Measurements from ENCODE around the gene ANKRD13A.
"Not testable (repeated sequence)": the region's sequence is repeated elsewhere in the genome, so short reads cannot be mapped to it uniquely, and the experiment has no call there.

The ANKRD13A gene

DNA sequence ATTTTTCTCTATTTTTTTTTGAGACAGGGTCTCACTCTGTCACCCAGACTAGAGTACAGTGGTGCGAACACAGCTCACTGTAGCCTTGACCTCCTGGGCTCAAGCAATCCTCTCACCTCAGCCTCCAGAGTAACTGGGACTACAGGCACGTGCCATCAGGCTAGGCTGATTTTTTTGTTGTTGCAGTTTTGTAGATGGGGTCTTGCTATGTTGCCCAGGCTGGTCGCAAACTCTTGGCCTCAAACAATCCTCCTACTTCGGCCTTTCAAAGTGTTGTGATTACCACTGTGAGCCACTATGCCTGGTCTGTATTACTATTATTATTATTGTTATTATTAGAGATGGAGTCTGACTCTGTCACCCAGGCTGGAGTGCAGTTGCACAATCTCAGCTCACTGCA, 26.4 kb upstream of the ANKRD13A start:
- H3K4me3 ChIP-seq (ENCODE audit: low read depth, low read length), result no peak overlapping the region
- DNase-seq (ENCODE audit: low read depth, low spot score), result no peak
- in situ Hi-C loops (cut with HindIII; ENCODE audit: low sequenced_read_pairs), result no loop called here
- no peak for TF ChIP-seq CTCF (IDR thresholded peaks at IDR 0.05; ENCODE audit: low read depth, low read length)

- no peak overlapping the region for H3K4me3 ChIP-seq (ENCODE audit: low read depth, low read length)
- in situ Hi-C loops (cut with HindIII; ENCODE audit: low sequenced_read_pairs), result no loop called here
- DNase-seq (ENCODE audit: low read depth, low spot score), result no peak
- TF ChIP-seq CTCF (IDR thresholded peaks at IDR 0.05; ENCODE audit: low read depth, low read length), result no peak
Observed at GRCh38 chr12:109981311-109981710, 17.9 kb upstream of the ANKRD13A start.

DNA sequence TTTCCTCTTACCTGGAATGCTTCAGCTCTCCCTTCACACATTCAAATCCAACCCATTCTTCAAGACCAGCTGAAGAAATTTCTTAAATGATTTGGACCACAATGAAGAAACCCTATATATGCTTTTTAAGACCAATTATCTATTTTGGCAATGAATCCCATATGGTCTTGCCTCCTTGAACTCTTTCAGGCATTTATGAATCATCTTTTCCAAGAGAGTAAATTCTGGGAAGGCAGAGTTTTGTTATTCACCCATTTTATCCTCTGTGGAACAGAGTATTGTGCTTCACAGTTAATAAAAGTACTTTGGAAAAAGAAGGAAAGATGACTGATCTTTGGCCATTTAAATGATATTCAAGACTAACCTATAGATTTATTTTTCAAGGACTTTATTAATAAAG, 17.0 kb upstream of the ANKRD13A start:
- TF ChIP-seq CTCF (IDR thresholded peaks at IDR 0.05; ENCODE audit: low read depth, low read length), result no peak
- DNase-seq (ENCODE audit: low read depth, low spot score), result peak; percentile 62
- H3K4me3 ChIP-seq (ENCODE audit: low read depth, low read length), result no peak overlapping the region
- in situ Hi-C loops (cut with HindIII; ENCODE audit: low sequenced_read_pairs), result no loop called here

GRCh38 chr12:109983432-109984142, 15.6 kb upstream of the ANKRD13A start:
- TF ChIP-seq CTCF (IDR thresholded peaks at IDR 0.05; ENCODE audit: low read depth, low read length), result no peak
- DNase-seq (ENCODE audit: low read depth, low spot score), result no peak
- no peak overlapping the region for H3K4me3 ChIP-seq (ENCODE audit: low read depth, low read length)
- in situ Hi-C loops (cut with HindIII; ENCODE audit: low sequenced_read_pairs), result no loop called here

DNA sequence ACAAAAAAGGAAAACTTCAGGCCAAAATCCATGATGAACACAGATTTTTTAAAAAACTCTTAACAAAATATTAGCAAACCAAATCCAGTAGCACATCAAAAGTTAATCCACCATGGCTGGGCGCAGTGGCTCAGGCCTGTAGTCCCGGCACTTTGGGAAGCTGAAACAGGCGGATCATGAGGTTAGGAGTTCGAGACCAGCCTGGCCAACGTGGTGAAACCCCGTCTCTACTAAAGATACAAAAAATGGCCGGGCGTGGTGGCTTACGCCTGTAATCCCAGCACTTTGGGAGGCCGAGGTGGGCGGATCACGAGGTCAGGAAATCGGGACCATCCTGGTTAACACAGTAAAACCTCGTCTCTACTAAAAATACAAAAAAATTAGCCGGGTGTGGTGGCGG, 13.0 kb upstream of the ANKRD13A start:
- in situ Hi-C loops (cut with HindIII; ENCODE audit: low sequenced_read_pairs), result not testable (repeated sequence)

DNA sequence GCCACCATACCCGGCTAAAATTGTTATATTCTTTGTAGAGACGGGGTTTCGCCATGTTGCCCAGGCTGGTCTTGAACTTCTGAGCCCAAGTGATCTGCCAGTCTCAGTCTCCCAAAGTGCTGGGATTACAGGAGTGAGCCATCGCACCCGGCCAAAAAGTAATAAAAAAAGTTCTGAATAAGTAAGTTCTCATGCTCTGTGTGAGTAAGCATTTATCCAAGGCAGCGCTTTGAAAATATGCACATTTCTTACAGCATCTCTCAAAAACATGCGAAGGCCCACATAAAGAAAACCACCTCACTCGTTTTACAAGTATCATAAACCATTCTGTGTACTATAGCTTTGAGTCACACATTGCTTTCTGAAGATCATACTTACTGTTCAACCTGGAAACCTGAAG, 11.6 kb upstream of the ANKRD13A start:
- in situ Hi-C loops (cut with HindIII; ENCODE audit: low sequenced_read_pairs), result no loop called here
- no peak for DNase-seq (ENCODE audit: low read depth, low spot score)
- H3K4me3 ChIP-seq (ENCODE audit: low read depth, low read length), result no peak overlapping the region
- TF ChIP-seq CTCF (IDR thresholded peaks at IDR 0.05; ENCODE audit: low read depth, low read length), result no peak

More for the DNA sequence above, 13.0 kb upstream of the ANKRD13A start:
- not testable (repeated sequence) for DNase-seq (ENCODE audit: low read depth, low spot score); H3K4me3 ChIP-seq (ENCODE audit: low read depth, low read length)

GRCh38 chr12:109988274-109988673, 11.0 kb upstream of the ANKRD13A start:
- no peak for TF ChIP-seq CTCF (IDR thresholded peaks at IDR 0.05; ENCODE audit: low read depth, low read length)
- in situ Hi-C loops (cut with HindIII; ENCODE audit: low sequenced_read_pairs), result no loop called here
- H3K4me3 ChIP-seq (ENCODE audit: low read depth, low read length), result no peak overlapping the region
- DNase-seq (ENCODE audit: low read depth, low spot score), result no peak

Data from astrocyte of the spinal cord (primary cell).